ENCODE measurements around the gene CMAS. TPM values are rescaled to one million over a fixed set of nuclear protein-coding genes. Genes with fewer than 3 reads are reported as not detected.
A peak's percentile ranks its signal among the peaks of the same experiment; 100 is the strongest.
"Not testable (repeated sequence)": the region's sequence is repeated elsewhere in the genome, so short reads cannot be mapped to it uniquely, and the experiment has no call there.

Gene CMAS
- total RNA-seq, 1 donor from 2014 or later: 29.3 TPM

DNA sequence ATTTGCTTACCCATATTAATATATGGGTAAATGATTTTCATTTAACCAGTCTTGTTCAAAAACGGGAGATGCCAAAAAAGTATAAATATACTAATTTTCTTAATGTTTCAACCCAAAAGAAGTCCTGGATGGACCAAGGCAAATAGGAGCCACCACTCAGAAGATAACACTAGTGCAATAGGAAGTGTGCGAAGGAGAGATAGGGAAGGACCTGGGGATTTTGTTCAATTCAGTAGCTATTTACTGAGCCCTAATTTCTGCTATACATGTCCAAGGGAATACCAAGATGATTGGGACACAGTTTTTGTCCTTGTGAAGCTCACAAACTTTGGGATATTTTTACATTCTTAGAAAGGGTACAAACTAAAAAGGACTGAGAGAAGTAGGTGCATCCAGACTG lies 1.5 kb downstream of the CMAS start:
- no peak for DNase-seq (ENCODE audit: low read depth, low spot score)

DNA sequence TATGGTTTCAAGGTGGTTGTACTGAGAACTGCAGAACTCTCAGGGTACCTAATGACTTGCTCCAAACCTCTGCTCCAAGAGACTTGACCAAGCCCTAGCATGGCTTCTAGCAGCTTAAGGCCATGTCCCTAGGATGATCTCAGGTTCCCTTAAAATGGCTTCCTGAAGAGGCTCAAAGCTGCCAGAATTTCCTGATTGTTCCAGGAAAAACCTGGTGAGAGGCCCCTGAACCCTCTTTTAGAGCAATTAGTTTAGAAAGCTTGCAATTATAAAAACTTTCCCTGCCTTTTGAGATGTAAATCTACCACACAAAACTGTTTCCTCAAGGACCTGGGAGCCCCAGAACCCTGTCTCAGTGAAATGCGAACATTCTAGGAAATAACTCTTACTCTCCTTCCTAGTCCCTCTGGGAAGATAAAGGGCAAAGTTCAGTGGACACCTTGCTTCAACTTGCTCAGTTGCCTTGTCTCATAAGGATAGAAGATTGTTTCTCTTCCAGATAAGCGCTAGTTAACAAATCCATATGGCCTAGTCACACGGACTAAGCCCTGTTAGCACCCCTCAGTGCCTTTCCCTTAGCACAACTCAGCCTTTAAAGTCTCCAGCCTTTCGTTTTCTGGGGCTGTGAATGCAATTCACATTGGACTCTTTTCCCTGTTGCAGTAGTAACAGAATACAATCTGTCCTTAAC lies 2.5 kb downstream of the CMAS start:
- no peak for DNase-seq (ENCODE audit: low read depth, low spot score)

DNA sequence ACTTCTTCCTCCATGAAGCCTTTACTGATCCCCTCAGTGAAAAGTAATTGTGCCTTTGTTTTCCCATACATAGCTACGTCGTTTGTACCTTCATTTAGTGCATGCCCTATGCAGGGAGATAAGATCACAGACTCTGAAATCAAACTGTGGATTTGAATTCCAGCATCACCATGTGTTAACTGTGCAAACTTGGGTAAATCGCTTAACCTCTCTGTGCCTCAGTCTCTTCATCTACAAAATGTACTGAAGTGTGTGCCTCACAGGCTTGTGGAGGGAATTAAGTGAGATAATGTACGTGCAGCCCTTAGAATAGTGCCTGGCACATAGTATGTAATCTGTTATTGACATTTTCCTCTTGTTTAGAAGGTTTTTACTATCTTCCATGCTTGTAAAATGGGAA lies 4.1 kb downstream of the CMAS start:
- no peak for DNase-seq (ENCODE audit: low read depth, low spot score)

DNA sequence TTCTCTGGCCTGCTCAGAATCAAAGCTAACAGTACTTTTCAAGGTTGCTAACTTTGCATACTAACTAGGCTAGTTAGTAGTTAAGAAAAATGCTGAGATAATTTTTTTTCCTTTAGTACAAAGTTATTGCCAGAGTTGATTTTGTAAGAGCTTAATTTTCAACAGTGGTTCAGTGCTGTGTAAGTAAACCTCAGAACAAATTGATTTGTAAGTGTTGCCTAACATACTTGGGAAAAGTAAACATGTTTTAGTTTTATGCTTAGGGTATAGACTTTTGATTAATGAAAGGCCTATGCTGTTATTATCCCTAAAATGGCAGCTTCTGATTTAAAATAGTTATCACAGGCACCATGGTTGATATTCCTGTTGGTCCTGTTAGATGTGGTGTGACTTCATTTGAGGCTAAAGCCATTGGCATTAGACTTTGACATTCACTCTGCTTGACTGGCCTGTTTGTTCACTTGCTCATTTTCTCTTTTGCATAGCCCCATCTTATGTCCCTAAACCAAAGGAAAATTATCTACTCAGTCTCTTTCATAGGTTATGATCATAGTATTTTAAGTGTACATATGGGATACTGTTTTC lies 5.2 kb downstream of the CMAS start:
- no peak for DNase-seq (ENCODE audit: low read depth, low spot score)

DNA sequence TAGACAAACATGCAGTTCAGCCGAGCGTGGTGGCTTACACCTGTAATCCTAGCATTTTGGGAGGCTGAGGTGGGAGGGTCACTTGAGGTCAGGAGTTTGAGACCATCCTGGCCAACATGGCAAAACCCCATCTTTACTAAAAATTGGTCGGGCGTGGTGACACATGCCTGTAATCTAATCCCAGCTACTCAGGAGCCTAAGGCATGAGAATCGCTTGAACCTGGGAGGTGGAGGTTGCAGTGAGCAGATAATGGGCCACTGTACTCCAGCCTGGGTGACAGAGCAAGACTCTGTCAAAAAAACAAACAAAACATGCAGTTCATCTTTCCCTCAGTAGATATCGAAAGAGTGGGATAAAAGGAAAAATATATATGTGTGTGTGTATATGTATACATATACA lies 7.0 kb downstream of the CMAS start:
- DNase-seq (ENCODE audit: low read depth, low spot score): not testable (repeated sequence)

DNA sequence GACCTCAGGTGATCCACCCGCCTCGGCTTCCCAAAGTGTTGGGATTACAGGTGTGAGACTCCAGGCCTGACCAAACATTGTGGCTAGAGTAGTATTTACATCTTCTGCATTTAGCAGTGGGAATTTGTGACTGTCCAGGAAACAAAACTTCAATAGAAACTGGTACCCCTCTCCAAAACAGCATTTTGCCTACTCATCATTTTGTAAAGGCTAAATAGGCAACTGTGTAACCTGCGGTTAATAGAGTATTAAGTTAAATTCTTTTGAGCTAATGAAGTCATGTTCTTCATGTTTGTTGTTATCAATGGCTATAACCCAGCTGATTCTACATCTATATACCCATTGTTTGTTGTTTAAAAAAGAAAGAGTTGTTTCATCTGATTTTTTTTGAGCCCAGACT lies 8.1 kb downstream of the CMAS start:
- no peak for DNase-seq (ENCODE audit: low read depth, low spot score)

DNA sequence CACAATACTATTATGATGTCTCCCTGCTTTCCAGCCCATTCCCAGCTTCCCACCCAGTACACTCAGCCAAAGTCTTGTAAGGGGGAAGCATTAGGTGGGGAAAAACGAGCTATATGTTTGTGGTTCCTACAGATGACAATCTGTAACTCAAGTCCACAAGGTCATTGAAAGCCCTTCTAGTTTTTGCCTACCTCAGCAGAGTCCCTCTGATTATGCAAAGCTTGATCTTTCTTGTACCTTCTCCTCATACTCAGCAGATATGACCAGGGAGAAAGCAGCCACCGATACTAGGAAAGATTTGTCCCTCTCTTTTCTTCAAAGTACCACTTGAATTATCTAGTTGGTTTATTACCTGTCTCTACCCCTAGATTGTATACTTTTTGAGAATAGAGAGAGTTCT lies 10.6 kb downstream of the CMAS start:
- DNase-seq (ENCODE audit: low read depth, low spot score): no peak

DNA sequence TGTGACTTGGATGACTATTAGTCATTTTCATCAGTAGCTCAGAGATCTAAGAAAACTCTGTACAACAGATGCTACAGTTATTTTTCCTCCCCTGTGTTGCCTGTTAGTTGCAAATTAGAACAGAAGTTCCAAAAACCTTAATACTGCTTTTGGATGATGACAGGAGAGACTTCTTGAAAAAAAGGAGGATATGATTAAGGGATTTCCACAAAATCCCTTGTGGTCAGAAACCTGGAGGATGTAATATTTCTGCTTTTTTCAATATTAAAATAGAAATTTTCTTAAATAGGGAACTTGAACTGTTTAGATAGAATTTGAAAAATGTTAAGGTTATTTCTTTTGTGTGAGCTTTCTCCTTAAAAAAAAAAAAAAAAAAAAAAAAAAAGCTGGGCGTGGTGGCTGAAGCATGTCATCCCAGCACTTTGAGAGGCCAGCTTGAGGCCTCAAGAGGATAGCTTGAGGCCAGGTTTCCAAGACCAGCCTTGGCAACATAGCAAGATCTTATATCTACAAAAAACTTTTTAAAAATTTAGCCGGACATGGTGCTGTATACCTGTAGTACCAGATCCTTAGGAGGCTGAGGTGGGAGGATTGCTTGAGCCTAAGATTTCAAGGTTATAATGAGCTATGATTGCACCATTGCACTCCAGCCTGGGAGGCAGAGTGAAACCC lies 14.1 kb downstream of the CMAS start:
- no peak for DNase-seq (ENCODE audit: low read depth, low spot score)

DNA sequence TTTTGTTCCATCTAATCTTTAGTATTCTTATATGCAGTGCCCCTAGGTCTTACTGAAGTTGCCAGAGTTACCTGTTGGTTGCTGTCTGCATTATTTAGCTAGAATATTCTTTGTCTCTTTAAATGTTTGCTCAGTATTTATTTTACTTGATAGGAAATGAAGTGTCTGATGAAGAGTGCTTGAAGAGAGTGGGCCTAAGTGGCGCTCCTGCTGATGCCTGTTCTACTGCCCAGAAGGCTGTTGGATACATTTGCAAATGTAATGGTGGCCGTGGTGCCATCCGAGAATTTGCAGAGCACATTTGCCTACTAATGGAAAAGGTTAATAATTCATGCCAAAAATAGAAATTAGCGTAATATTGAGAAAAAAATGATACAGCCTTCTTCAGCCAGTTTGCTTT lies 18.9 kb downstream of the CMAS start:
- DNase-seq (ENCODE audit: low read depth, low spot score): no peak

DNA sequence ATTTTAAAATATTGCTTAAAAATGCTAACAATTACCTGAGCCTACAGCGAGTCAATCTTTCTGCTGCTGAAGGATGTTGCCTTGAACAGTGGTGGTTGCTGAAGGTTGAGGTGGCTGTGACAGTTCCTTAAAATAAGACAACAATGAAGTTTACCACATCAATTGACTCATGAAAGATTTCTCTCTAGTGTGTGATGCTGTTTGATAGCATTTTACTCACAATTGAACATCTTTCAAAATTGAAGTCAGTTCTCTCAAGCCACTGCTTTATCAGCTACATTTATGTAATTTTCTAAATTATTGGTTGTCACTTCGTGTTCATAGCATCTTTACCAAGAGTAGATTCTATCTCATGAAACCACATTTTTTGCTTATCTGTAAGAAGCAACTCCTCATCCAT lies 20.3 kb downstream of the CMAS start:
- DNase-seq (ENCODE audit: low read depth, low spot score): no peak

DNA sequence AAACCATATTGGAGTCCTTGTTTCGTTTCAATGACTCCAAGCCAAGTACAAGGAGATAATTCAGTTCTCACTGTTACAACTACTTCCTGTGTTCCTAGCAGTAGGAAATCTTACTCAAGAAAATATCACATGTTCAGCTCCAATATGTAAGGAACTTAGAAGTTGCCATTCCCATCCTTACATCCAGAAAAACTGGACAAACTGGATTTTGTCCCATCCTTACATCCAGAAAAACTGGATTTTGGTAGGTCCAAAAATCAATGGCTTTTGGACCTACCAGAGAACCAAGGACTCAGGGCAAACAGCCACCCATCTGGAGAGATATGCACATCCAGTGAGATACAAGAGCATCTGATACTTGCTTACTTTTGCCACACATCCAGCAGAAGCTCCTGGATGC lies 23.8 kb downstream of the CMAS start:
- no peak for DNase-seq (ENCODE audit: low read depth, low spot score)

DNA sequence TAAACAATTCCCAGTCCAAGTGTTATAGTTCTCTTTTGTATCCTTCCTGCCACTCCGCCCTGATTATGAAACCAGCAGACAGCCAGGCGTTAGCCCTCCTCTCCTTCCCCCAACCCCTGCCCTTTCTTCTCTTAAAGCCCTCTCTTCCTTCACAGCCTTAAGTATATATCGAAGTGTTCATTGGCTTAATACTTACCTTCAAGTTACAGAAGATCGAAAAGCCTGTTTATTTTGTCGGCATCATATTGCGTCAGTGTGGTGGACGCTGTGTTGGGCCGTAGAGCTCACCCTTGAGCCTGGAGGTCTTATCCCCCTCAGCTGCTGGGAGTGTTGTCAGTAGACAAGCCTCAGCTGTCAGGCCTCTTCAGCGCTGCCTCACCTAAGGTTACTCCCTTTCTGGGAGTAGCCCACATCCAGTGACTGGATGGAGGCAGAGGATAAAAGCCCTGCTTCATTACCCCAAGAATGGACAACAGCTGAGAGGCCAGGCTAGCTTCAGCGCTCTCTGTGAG lies 36.2 kb downstream of the CMAS start:
- no peak for DNase-seq (ENCODE audit: low read depth, low spot score)

DNA sequence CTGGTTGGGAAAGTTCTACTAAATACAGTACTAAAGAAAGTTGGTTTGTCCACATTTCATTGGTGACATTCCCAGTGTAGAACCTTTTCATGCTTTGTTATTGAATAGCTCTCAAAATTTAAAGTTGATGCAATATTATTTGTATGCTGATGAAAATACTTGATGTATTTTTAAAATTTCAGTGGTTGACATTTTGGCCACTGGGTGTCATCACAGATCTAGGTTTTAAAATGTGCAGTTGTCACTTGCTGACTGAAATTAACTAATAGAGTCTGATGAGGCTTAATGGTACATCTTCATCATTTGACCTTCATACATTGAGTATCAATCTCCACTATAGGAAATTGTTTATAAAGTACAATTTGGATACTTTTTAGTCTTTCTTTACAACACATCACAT lies 37.1 kb downstream of the CMAS start:
- no peak for DNase-seq (ENCODE audit: low read depth, low spot score)

DNA sequence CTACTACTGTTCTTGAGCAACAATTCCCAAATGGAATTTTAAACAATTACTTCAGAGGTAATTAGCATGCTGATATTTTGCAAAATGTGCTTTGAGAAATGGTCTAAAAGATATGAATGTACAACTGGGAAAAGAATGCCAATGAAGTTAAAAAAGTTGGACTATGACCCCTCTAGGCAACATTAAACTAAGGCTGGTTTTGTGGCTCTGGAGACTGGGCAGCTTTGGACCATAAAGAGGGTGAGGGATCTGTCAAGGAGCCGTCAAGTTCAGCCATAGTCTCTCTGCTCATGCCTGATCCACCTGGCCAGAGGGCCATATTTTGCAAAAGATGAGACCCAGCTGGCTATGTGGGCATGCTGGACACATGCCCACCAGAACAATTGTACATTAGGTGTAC lies 38.8 kb downstream of the CMAS start:
- DNase-seq (ENCODE audit: low read depth, low spot score): no peak

DNA sequence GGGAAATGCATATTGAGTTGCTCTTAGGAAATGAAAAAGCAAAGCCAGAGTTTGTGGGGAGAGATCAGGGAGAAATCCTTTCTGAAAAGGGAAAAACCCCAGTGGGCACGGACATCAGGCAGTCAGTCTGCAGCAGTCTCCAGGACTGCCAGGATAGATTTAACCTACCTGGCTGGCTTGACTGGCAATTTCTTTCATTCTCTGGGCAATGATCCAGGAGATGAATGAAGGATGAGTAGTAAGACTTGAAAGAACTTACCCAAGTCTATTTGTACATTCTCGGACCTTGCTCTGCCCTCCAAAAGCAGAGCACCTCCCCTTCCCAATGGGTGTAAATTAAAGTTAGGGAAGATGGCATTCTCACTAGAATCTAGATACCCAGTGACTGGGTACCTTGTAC lies 42.9 kb downstream of the CMAS start:
- DNase-seq (ENCODE audit: low read depth, low spot score): no peak

DNA sequence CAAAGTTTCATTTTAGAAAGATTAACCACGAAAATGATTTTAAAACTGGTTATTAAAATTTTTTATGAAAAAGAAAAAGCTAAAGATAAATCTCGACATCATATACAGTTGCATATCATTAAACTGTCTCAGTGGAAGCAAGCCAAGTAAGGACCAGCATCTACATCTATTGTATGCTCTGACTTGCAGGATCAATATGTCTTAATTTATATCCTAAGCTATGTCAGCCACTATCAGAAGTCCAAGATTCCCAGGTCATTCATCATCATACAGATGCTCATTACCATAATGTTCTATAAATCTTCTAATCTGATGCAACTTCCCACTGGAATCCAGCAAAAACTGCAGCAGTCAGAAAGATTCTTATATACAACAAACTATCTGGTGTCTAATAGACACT lies 43.5 kb downstream of the CMAS start:
- DNase-seq (ENCODE audit: low read depth, low spot score): no peak

DNA sequence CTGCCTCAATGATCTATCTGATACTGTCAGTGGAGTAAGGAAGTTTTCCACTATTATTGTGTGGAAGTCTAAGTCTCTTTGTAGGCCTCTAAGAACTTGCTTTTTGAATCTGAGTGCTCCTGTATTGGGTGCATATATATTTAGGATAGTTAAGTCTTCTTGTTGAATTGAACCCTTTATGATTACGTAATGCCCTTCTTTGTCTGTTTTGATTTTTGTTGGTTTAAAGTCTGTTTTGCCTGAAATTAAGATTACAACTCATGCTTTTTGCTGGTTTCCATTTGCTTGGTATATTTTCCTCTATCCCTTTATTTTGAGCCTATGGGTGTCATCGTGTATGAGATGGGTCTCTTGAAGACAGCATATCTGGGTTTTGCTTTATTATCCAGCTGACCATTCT lies 53.0 kb downstream of the CMAS start:
- not testable (repeated sequence) for DNase-seq (ENCODE audit: low read depth, low spot score)

DNA sequence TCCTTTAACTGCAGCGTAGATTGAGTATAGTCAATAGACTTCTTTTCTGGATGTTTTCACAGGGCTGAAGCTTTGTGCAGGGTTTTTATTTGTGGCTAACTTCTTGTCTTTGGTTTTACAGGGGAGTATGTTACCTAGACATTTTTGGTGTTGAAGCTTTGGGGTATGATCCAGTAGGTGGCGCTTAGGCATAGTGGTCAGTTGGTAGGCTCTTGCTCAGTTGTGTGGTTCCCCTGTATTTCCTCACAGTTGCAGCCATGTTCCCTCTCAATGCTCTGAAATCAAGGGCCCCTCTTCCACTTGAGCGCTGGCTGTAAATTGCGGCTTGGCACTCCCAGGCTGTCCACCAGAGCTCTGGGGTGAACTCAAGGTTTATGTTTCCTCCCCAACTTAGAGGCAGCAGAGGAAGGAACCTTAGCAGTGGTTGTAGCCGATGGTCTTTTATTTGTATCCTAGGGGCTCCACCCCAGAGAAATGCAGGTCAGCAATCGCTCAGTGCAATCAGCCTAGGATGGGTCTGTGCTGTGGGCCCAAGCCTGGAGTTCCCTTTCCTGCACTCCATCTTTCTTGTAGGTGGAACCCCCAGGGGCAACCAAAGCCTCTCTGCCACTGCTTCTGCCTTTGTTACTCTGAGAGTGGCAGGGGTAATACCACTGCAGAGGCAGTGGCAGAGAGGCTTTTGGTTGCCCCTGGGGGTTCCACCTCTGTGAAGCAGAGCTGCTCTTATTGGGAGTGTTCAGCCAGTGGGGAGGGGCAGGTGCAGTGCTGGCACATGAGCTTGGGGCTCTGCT lies 55.1 kb downstream of the CMAS start:
- DNase-seq (ENCODE audit: low read depth, low spot score): peak; percentile 24

DNA sequence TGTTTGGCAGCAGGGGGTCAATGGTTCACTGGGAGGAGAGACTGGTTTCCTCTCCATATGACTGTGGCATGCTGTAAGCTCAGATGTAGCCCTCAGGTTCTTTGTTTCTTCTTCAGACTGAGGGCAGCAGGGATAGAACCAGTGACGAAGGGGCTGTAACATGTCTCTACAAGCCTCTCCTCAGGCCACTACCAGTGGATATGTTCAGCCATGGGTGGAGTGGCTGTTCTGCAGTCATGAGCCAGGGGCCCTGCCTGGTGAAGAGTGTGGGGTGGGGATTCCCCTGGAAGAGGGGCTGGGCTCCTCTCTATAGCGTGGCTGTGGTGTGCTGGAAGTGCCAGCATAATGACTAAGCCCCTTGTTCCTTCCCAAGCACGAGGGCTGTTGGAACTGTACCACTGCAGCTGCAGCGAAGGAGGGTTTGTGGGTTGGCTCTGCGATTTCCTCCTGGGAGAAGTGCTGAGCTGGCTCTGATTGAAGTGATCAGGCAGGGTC lies 55.8 kb downstream of the CMAS start:
- peak; percentile 36 for DNase-seq (ENCODE audit: low read depth, low spot score)

DNA sequence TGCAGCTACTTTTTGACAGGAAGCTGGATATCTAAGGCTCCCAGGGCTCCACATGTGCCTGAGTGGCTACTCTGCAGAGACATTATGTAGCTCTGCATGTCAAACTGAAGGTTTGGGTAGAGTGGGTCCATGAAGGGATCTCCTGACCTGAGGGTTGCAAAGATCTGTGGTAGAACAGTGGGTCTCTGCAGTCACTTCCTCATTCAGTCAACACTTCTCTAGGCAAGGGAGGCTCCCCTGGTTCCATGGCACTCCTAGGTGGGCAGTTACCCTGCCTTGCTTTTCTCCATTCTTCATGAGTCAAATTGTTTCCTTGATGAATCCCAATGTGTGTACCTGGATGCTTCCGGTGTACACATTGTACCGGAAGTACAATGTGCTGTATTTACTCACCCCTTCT lies 57.4 kb downstream of the CMAS start:
- no peak for DNase-seq (ENCODE audit: low read depth, low spot score)

DNA sequence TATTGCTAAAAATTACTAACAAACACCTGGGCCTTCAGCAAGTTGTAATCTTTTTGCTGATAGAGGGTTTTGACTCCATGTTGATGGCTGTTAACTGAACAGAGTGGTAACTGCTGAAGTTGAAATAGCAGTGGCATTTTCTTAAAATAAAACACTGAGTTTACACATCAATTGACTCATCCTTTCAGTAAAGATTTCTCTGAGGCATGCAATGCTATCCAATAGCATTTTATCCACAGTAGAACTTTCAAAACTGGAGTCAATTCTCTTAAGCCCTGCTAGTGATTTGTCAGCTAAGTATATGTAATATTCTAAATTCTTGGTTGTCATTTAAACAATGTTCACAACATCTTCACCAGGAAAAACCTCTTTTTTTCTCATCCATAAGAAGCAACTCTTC lies 59.5 kb downstream of the CMAS start:
- no peak for DNase-seq (ENCODE audit: low read depth, low spot score)

DNA sequence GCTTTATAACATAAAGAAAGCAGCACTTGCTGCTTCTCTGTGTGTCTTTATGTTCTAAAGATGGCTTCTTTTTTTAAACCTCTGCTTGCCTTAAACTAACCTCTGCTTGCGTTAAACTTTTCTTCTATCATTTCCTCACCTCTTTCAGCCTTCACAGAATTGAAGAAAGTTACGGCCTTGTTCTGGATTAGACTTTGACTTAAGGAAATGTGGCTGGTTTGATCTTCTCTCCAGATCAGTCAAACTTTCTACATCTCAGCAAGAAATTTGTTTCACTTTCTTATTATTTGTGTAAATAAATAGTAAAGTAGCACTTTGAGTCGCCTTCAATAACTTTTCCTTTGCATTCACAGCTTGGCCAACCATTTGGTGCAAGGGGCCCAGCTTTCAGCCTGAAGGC lies 64.2 kb downstream of the CMAS start:
- no peak for DNase-seq (ENCODE audit: low read depth, low spot score)
